Parathyroid adenoma (tissue), 2 donors: ENCODE measurements around the gene SPP1.

Experiments
- H2AFZ ChIP-seq: fragments of 300-600 bp; sonication (generic); one replicate; pipeline ENCODE4 v1.7.0; 2017; ENCODE audit warnings: antibody characterized with exemption, mild to moderate bottlenecking
- H3K27ac ChIP-seq: fragments of 300-600 bp; sonication (generic); one replicate; pipeline ENCODE4 v1.7.0; 2017
- H3K27me3 ChIP-seq: fragments of 300-600 bp; sonication (generic); one replicate; pipeline ENCODE4 v1.7.0; 2017; ENCODE audit warnings: low read length; ENCODE audit not compliant: control insufficient read depth, insufficient read depth
- H3K36me3 ChIP-seq: fragments of 300-600 bp; sonication (generic); one replicate; pipeline ENCODE4 v1.7.0; 2017; ENCODE audit warnings: low read length; ENCODE audit not compliant: control insufficient read depth, insufficient read depth
- H3K4me1 ChIP-seq: fragments of 300-600 bp; sonication (generic); one replicate; pipeline ENCODE4 v1.7.0; 2017; ENCODE audit warnings: control low read depth
- H3K4me2 ChIP-seq: fragments of 300-600 bp; sonication (generic); one replicate; pipeline ENCODE4 v1.7.0; 2017; ENCODE audit warnings: low read length
- H3K4me3 ChIP-seq: fragments of 300-600 bp; sonication (generic); one replicate; pipeline ENCODE4 v1.7.0; 2017; ENCODE audit warnings: low read depth, low read length
- H3K79me2 ChIP-seq: fragments of 300-600 bp; sonication (generic); one replicate; pipeline ENCODE4 v1.7.0; 2017; ENCODE audit warnings: control low read depth
- H3K9ac ChIP-seq: fragments of 300-600 bp; sonication (generic); one replicate; pipeline ENCODE4 v1.7.0; 2017; ENCODE audit warnings: mild to moderate bottlenecking
- H3K9me3 ChIP-seq: fragments of 300-600 bp; sonication (generic); one replicate; pipeline ENCODE4 v1.7.0; 2017; ENCODE audit warnings: low read length; ENCODE audit not compliant: control insufficient read depth
- TF ChIP-seq, protein P1 (sequence below): fragments of 300-600 bp; sonication (generic); IDR thresholded peaks from one replicate; pipeline ENCODE4 v1.7.0; 2017; ENCODE audit warnings: antibody characterized with exemption, mild to moderate bottlenecking
- donor health status: primary hyperparathyroidism.

Gene SPP1

GRCh38 chr4:88005076-88005475 is 29.6 kb downstream of the SPP1 start:
- H3K27ac ChIP-seq, result no peak overlapping the region
- H3K9me3 ChIP-seq, result no peaks in the 10 kb centered on the region
- peaks cover 4% of the 10 kb centered on the region for H3K4me1 ChIP-seq
- H3K4me3 ChIP-seq, result no peak overlapping the region
- no peak overlapping the region for H3K9ac ChIP-seq
- no peaks in the 10 kb centered on the region for H3K36me3 ChIP-seq
- TF ChIP-seq, protein P1, sequence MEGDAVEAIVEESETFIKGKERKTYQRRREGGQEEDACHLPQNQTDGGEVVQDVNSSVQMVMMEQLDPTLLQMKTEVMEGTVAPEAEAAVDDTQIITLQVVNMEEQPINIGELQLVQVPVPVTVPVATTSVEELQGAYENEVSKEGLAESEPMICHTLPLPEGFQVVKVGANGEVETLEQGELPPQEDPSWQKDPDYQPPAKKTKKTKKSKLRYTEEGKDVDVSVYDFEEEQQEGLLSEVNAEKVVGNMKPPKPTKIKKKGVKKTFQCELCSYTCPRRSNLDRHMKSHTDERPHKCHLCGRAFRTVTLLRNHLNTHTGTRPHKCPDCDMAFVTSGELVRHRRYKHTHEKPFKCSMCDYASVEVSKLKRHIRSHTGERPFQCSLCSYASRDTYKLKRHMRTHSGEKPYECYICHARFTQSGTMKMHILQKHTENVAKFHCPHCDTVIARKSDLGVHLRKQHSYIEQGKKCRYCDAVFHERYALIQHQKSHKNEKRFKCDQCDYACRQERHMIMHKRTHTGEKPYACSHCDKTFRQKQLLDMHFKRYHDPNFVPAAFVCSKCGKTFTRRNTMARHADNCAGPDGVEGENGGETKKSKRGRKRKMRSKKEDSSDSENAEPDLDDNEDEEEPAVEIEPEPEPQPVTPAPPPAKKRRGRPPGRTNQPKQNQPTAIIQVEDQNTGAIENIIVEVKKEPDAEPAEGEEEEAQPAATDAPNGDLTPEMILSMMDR, result no peak
- H3K27me3 ChIP-seq, result no peaks in the 10 kb centered on the region
- H3K79me2 ChIP-seq, result no peaks in the 10 kb centered on the region
- no peak overlapping the region for H2AFZ ChIP-seq
- no peak overlapping the region for H3K4me2 ChIP-seq

DNA sequence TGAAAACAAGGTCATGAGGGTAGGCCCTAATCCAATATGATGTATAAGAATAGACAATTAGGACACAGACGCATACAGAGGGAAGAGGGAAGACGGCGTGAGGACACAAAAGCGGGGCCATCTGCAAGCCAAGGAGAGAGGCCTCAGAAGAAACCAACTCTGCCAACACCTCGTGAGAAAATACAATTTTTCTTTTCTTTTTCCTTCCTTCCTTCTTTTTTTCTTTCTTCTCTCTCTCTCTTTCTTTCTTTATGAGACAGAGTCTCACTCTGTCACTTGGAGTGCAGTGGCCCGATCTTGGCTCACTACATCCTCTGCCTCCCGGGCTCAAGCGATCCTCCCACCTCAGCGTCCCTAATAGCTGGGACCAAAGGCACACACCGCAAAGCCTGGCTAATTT is 30.4 kb downstream of the SPP1 start:
- Histone ChIP-seq H3K4me1 (peaks cover 4% of the 10 kb centered on the region), H3K27ac (no peak overlapping the region), H3K9ac (no peak overlapping the region), H3K9me3 (no peaks in the 10 kb centered on the region), H3K79me2 (peaks cover 4% of the 10 kb centered on the region), H3K4me3 (no peak overlapping the region), H3K36me3 (no peaks in the 10 kb centered on the region), H2AFZ (no peak overlapping the region), H3K27me3 (no peaks in the 10 kb centered on the region), H3K4me2 (no peak overlapping the region)
- TF ChIP-seq, protein P1, result no peak

DNA sequence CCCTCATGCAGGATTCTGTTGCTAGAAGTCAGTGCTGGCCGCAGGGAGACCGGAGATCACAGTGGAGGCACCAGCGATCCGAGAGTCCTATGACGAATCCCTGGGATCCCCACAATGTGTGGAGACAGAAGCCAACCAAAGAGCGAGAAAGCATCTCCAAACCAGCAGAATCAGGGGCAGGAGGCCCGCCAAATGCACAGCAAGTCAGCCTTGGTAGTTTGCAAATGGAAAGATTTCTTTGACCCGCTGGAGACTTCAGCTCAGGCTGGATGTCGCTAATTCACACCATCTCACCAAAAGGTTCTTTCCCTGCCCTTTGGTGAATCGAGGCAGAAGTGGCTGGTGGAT is 31.4 kb downstream of the SPP1 start:
- peak overlapping the region; percentile 75 for H2AFZ ChIP-seq
- H3K27me3 ChIP-seq, result no peaks in the 10 kb centered on the region
- H3K36me3 ChIP-seq, result no peaks in the 10 kb centered on the region
- no peaks in the 10 kb centered on the region for H3K9me3 ChIP-seq
- peak overlapping the region; percentile 7 for H3K4me3 ChIP-seq
- H3K27ac ChIP-seq, result no peak overlapping the region
- TF ChIP-seq, protein P1, result no peak
- H3K4me2 ChIP-seq, result peak overlapping the region; percentile 64
- peaks cover 11% of the 10 kb centered on the region for H3K79me2 ChIP-seq
- H3K4me1 ChIP-seq, result peaks cover 4% of the 10 kb centered on the region
- no peak overlapping the region for H3K9ac ChIP-seq

GRCh38 chr4:88007304-88008121 is 32.0 kb downstream of the SPP1 start, which contains the start of gene PKD2:
TSS of gene PKD2 (plus strand) at chr4:88007635. CDS start at chr4:88007734, 99 bp downstream.
- peaks cover 12% of the 10 kb centered on the region for H3K79me2 ChIP-seq
- H3K9me3 ChIP-seq, result no peaks in the 10 kb centered on the region
- peaks cover 4% of the 10 kb centered on the region for H3K4me1 ChIP-seq
- peak within 1 kb of the TSS; percentile 62 for H3K4me3 ChIP-seq
- H3K4me2 ChIP-seq, result peak within 1 kb of the TSS; percentile 64
- H3K27ac ChIP-seq, result no peak within 1 kb of the TSS
- no peaks in the 10 kb centered on the region for H3K27me3 ChIP-seq
- no peaks in the 10 kb centered on the region for H3K36me3 ChIP-seq
- peak within 1 kb of the TSS; percentile 75 for H2AFZ ChIP-seq
- TF ChIP-seq, protein P1, result no peak
- H3K9ac ChIP-seq, result no peak within 1 kb of the TSS
